VCaP (cell line): ENCODE results near the gene TMA7.

Source experiments
- H3K27ac ChIP-seq: fragments of 450-650 bp; 2 replicates; pipeline ENCODE4 v1.5.1; 2017
- CTCF ChIP-seq: fragments of 450-650 bp; conservative IDR thresholded peaks from 2 replicates; pipeline ENCODE4 v1.5.1; 2017; ENCODE audit warnings: mild to moderate bottlenecking, moderate library complexity

The TMA7 gene

GRCh38 chr3:48445277-48445882 is 5.3 kb downstream of the TMA7 start:
- H3K27ac ChIP-seq = no peak overlapping the region
- no peak for TF ChIP-seq CTCF

DNA sequence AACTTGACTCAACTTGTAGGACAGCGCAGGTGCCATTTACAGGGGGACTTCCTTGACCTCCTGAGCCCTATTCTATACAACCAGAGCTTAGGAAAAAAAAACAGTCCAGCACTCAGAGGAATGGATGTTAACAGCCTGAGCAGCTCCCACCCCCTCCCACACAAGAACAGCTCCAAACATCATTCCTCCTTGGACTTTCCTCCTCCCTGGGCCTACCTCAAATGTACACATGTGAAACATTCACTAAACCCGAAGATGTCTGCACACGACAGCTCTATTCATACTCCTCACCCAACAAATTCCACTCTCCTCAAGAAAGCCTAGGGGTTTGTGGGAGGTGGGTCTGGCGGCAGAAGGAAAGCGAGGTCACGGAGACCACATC is 6.0 kb downstream of the TMA7 start:
- H3K27ac ChIP-seq = peak overlapping the region; percentile 89

DNA sequence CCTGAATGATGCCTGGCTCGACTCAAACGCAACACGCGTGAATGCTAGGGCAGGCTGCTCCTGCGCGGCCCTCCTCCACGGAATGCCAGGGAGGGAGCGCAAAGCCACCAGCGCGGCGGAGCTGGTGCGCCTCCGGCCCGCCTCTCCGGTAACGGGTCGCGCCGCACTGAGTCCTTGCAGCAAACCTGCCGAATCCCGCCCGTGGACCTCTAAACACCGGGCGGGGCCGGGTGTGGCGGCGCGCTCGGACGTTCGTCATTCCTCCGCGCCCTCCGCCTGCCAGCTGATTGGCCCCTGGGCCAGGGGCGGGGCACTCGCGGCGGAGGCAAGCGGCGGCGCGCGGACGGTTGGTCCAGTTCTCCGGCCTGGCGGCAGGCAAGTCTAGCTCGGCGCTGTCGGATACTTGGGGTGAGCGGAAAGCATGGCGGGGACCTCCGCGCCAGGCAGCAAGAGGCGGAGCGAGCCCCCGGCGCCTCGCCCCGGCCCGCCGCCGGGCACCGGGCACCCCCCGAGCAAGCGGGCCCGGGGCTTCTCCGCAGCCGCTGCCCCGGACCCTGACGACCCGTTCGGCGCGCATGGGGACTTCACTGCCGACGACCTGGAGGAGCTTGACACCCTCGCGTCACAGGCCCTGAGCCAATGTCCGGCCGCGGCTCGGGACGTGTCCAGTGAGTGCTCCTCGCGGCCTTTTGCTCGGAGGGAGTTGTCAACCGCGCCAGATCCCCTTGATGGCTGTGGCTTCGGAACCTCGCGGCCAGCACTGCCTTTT is 6.6 kb downstream of the TMA7 start, which contains the start of gene ATRIP:
Gene ATRIP (plus strand): TSS at position 313 of the 769 bp plus-strand sequence. CDS start 109 bp downstream, at position 422.
- H3K27ac ChIP-seq = peak within 1 kb of the TSS; percentile 89
- no peak for TF ChIP-seq CTCF

More for the DNA sequence above, 6.0 kb downstream of the TMA7 start:
- TF ChIP-seq CTCF = no peak

DNA sequence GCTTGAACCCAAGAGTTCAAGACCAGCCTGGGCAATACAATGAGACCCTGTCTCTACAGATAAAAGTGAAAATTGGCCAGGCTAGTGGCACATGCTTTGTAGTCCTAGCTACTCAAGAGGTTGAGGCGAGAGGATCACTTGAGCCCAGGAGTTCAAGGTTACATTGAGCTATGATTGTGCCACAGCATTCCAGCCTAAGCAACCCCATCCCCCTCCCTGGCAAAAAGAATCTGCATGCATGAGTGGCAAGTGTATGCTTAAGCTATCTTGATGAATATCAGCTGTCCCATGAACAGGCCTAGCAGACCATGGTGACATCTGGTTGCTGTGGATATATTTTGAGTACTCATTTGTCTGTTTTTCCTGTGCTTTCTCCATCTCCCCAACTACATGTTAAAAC is 11.2 kb downstream of the TMA7 start:
- no peak for TF ChIP-seq CTCF
- H3K27ac ChIP-seq = no peak overlapping the region

DNA sequence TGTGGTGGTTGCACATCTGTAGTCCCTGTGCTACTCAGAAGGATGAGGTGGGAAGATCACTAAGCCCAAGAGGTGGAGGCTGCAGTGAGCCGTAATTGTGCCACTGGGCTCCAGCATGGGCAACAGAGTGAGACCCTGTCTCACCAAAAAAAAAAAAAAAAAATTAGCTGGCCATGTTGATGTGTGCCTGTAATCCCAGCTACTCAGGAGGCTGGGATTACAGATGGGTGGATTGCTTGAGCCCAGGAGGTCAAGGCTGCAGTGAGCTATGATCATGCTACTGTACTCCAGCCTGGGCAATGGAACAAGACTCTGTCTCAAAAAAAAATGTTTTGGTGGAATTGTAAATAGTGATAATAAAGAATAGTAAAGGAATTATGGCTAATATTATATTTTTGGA is 16.4 kb downstream of the TMA7 start:
- H3K27ac ChIP-seq = no peak overlapping the region

DNA sequence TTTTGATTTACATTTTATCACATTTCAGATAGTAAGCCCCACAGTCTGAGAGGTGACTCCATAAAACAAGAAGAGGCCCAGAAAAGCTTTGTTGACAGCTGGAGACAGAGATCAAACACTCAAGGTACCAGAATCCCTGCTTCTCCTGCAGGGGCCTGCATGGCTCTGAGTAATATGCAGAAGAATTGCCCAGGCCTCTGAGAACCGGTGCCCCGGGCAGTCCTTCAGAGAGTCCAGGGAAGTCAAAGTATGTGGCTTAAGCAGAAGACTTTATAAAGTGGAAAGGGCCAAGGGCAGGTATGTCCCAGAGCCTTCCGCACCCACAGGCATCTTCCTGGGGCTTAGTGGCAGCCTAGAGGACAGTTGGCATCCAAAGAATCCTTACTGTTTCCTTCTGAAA is 19.3 kb downstream of the TMA7 start:
- TF ChIP-seq CTCF = no peak
- no peak overlapping the region for H3K27ac ChIP-seq

More for the DNA sequence above, 16.4 kb downstream of the TMA7 start:
- TF ChIP-seq CTCF = no peak

DNA sequence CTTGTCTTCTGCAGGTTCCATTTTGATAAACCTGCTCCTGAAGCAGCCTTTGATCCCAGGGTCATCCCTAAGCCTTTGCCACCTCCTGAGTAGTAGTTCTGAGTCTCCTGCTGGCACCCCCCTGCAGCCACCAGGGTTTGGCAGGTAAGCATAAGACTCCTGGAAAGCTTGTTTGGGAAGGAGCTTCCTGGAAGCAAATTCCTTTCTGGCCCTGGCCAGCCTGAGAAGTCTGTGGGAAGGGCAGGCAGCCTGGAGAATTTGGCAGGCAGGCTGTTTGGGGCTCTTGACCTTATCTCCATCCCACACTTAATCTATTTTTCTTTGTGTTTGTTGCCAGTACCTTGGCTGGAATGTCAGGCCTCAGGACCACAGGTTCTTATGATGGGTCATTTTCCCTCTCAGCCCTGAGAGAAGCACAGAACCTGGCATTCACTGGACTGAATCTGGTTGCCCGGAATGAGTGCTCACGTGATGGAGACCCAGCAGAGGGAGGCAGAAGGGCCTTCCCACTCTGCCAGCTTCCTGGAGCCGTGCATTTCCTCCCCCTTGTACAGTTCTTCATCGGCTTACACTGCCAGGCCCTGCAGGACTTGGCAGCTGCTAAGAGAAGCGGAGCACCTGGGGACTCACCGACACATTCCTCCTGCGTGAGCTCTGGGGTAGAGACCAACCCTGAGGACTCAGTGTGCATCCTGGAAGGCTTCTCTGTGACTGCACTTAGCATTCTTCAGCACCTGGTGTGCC is 19.9 kb downstream of the TMA7 start:
- H3K27ac ChIP-seq = no peak overlapping the region
- no peak for TF ChIP-seq CTCF
